Islet of Langerhans (tissue), 1 donor: ENCODE data around the gene COPG1.

Experiments used
- FAIRE-seq: peaks from one replicate; lab custom pipeline; 2011; peaks lifted over from hg19 to GRCh38; lab: Jason Lieb, UNC

Gene COPG1

DNA sequence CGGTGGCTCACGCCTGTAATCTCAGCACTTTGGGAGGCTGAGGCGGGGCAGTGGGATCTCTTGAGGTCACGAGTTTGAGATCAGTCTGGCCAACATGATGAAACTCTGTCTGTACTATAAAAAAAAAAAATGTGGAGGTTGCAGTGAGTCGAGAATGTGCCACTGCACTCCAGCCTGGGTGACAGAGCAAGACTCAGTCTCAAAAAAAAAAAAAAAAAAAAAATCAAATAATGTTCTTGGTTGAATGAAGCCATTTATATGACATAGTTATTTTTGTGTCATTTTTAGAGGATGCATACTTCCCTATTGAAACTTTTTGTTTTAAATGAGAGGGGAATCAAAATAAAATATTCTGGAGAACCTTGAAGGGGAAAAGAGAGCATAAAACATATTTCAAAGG lies 32.3 kb downstream of the COPG1 start:
- no peak for FAIRE-seq

GRCh38 chr3:129282727-129283327 lies 33.4 kb downstream of the COPG1 start:
- no peak for FAIRE-seq

DNA sequence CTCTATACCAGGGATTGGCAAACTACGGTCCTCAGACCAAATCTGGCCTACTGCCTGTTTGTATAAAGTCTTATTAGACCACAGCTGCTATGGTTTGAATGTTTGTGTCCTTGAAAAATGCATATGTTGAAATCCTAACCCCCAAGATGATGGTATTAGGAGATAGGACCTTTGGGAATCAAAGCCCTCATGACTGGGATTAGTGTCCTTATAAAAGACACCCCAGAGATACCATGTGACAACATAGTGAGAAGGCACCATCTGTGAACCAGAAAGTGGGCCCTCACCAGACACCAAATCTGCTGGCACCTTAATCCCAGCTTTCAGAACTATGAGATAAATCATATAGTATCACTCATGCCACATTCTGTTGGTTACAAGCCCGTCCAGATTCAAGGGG lies 36.7 kb downstream of the COPG1 start:
- no peak for FAIRE-seq

- FAIRE-seq, result no peak
These were observed 39.0 kb downstream of the COPG1 start for GRCh38 chr3:129288446-129288845.

DNA sequence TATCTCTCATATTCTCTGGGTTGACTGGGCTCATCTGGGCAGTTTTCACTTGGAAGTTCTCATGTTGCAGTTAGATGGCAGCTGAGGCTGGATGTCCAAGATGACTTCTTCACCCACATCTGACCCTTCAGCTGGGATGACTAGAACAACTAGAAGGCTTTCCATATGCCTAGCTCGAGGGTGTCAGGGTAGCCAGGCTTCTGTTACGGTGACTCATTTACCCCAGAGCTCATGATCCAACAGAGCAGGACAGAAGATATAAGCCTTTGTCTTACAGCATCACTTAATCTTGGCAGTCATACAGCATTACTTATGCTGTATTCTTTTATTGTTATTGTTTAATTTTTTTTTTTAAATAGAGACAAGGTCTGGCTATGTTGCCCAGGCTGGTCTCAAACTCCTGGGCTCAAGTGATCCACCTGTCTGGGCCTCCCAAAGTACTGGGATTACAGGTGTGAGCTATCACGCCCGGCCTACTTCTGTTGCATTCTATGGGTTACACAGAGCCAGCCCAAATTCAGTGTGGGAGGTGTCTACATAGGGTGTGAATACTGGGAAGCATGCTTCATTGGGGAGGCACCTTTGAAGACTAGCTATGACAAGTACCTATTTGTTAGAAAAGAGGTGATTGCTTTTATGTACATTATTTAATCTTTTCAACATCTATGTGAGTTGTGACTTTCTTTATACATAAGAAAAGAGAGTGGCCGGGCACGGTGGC lies 40.0 kb downstream of the COPG1 start:
- FAIRE-seq, result no peak

DNA sequence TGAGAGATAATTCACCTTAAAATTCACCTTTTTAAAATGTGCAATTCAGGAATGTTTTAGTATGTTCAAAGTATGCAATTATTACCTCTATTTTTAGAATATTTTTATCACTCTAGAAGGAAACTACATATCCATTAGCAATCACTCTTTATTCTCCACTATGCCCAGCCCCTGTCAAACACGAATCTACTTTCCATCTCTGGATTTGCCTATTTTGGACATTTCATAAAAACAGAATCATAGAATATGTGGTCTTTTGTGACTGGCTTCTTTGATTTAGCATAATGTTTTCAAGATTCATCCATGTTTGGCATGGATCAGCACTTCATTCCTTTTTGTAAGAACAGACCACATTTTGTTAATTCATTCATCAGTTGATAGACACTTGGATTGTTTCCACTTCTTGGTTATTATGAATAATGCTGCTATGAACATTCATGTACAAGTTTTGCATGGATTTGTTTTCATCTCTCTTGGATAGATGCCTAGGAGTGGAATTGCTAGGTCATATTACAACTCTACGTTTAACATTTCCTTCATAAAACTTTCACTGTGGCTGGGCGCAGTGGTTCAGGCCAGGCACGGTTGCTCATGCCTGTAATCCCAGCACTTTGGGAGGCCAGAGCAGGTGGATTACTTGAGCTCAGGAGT lies 42.0 kb downstream of the COPG1 start:
- FAIRE-seq, result no peak

DNA sequence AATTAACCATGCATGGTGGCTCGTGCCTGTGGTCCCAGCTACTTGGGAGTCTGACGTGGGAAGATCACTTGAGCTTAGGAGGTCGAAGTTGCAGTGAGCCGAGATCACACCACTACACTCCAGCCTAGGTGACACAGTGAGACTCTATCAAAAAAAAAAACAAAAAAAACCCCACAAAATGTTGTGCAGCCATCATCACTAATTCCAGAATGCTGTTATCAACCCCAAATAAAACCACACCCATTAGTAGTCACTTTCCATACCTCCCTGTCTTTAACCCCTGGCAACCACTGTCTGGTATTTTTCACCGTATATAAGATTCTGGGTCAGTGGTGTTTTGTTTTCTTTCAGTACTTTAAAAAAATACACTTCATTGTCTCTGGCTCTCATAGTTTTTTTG lies 45.9 kb downstream of the COPG1 start:
- FAIRE-seq, result no peak

DNA sequence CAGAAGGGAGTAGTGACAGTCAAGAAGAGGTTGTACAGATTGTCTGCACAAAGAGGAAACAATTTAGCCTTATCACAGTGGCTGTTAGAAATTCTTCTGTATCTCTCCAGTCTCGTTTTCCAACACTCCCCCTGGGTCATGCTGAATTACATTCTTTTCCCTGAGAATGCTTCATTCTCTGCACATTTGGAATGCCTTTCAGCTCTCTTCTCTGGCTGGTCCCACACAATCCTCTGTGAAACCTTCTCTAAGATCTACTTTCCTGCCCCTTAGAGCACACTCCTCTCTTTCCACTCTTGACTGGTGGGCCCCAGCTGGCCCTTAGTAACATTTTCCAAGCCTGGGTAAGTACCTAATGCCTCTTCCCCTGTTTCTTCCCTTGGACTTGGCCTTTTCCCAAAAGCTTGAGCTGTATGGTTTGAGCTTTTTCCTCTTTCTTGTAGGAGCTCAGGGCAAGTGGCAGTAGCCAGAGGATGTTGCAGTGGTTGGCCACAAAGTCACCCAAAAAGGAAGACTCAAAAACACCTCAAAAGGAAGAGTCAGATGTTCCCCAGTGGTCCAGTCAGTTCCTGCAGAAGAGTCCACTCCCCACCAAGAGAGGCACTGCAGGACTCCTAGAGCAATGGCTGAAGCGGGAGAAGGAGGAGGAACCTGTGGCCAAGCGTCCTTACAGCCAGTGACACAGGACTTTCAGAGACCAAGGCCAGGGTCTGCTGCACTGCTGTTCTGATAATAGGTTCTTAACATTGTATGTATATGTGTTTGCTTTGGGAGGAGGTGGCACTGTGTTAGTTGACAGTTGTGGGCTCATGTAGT lies 54.9 kb downstream of the COPG1 start:
- no peak for FAIRE-seq

DNA sequence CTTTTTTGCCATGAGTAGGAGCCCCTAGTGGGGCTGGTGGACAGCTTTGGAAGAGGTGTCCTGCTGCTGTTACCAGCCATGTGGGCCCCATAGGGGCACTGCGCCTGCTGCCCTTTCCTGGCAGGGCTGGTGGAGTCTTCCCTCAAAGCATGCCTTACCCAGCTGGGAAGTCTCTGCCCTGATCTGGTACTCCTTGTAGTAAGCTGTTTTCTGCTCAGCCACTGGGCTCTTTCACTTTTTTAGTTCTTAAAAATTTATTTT lies 55.5 kb downstream of the COPG1 start:
- FAIRE-seq, result no peak

DNA sequence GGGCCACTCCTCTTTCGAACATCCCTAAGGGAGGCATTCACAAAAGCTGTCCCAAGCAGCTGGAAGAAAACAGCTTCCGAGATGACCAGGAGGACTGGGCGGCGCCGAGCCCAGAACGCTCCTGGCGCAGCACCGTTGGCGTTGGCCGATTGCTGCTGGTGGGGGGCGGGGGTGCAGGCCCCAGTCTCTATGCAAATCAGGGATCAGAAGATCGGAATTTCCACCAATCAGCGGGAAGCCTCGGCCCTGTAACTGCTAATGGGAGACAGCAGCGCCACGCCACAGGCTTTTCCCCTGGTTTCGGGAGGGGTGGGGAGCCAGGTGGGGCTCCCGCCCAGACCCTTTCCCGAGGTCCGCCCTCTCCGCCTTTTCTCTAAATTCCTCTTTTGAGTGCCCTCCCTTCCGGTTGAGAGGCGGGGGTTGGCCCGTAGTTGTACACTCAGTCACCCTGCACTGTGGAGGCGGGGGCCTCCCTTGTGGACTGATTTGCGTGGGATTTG lies 56.2 kb downstream of the COPG1 start:
- FAIRE-seq, result no peak

- FAIRE-seq, result no peak
These were observed 59.2 kb downstream of the COPG1 start for GRCh38 chr3:129308636-129309035.

- no peak for FAIRE-seq
These were observed 61.0 kb downstream of the COPG1 start for GRCh38 chr3:129310111-129311011.

DNA sequence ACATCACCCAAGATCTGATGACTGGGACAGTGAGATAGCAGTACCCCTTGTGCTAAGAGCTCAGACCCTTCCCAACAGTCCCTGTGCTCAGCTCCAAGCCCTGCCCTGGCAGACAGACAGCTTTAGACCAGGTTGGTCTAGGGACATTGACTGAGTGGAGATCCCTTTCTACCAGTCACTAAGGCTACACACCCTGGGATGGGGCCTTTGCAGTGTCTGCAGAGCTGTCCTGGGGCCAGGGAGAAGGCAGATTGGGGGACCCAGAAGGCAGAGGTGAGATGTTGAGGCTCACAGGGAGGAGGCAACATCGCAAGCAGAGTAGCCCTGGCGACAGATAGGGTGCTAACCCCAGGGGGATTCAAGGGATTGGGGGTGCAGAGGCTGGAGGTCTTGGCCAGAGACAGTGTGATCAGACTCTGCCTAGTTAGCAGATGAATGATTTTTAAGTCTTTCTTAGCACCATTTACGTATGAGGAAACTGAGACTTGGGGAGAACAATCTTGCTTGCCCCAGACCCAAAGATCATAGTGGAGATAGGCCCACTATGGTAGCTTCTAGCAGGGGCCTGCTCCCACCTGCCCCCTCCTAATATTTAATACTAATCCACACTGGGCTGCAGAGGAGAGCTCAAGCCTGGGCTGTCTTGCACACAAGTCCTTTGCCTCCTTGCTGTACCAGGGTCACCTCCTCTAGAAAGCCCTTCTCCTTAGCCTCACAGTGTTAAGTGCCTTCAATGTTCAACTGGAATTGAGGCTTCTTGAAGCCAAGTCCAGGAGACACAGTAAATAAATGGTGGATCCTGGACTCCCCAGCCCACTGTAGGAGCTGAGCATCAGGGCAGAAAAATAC lies 61.9 kb downstream of the COPG1 start:
- no peak for FAIRE-seq

GRCh38 chr3:129312021-129312639 lies 62.7 kb downstream of the COPG1 start:
- FAIRE-seq, result no peak

- FAIRE-seq, result no peak
These were observed 63.4 kb downstream of the COPG1 start for GRCh38 chr3:129312671-129313414.

GRCh38 chr3:129313415-129313664 lies 63.9 kb downstream of the COPG1 start:
- no peak for FAIRE-seq

DNA sequence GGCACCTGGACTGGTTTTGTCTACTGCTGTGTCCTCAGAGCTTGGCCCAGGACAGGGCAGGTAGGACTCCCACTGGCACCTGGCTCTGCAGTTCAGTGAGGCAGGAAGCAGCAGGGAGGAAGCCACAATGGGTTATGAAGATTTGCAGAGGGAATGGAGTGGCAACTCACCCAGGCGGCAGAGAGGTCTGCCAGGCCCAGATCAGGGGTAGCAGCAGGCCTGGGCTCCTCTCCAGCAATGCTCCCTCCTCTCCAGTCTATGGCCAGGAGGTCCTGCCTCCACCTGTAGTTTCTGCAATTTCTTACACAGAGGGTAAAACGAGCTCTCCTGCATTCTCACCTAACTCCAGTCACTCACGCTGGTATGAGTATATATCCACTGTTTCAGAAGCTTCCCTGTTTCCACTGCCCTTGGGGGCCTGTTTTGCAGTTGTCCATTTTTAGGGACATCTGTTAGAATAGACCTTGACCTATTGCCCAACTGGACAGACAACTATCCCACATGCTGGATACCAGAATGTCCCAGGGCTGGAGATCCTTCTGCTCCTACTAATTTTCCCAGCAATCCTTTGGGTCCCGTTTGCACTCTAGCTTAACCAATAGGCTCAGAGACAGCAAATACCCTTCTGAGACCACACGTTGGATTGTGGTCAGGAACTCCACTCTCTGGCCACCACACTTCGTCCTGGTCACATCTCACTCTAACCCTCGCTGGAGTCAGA lies 64.4 kb downstream of the COPG1 start:
- FAIRE-seq, result no peak

GRCh38 chr3:129314386-129315222 lies 65.2 kb downstream of the COPG1 start:
- FAIRE-seq, result no peak
